ENCODE data around the gene MMP23B. TPM values are rescaled to one million over a fixed set of nuclear protein-coding genes. Genes with fewer than 3 reads are reported as not detected.
"Not testable (repeated sequence)": the region's sequence is repeated elsewhere in the genome, so short reads cannot be mapped to it uniquely, and the experiment has no call there.

The MMP23B gene
- total RNA-seq, 1 donor from 2014 or later: 40.3 TPM

- no peak for TF ChIP-seq CTCF (IDR thresholded peaks at IDR 0.05)
- Histone ChIP-seq H3K9me3 (no peaks in the 10 kb centered on the region), H3K27ac (peak overlapping the region; percentile 84), H3K4me3 (peak overlapping the region; percentile 43), H3K4me1 (peaks cover 2% of the 10 kb centered on the region), H3K36me3 (peaks cover 7% of the 10 kb centered on the region), H3K27me3 (peaks cover 10% of the 10 kb centered on the region)
- DNase-seq: peak; percentile 85
- intact Hi-C loops (cut with DNase I): no loop called here
- ATAC-seq: peak; percentile 42
These were observed 1.6 kb upstream of the MMP23B start for GRCh38 chr1:1630191-1630964.

GRCh38 chr1:1630965-1631781 is 800 bp upstream of the MMP23B start:
- H3K27me3 ChIP-seq: peaks cover 10% of the 10 kb centered on the region
- no peaks in the 10 kb centered on the region for H3K9me3 ChIP-seq
- ATAC-seq: peak; percentile 1
- intact Hi-C loops (cut with DNase I): no loop called here
- no peak for TF ChIP-seq CTCF (IDR thresholded peaks at IDR 0.05)
- H3K27ac ChIP-seq: peak overlapping the region; percentile 84
- H3K4me3 ChIP-seq: peak overlapping the region; percentile 43
- peak; percentile 77 for DNase-seq
- peaks cover 2% of the 10 kb centered on the region for H3K4me1 ChIP-seq
- peaks cover 7% of the 10 kb centered on the region for H3K36me3 ChIP-seq

- intact Hi-C loops (cut with DNase I); H3K27me3 ChIP-seq; H3K4me3 ChIP-seq; DNase-seq; H3K9me3 ChIP-seq; H3K27ac ChIP-seq; H3K4me1 ChIP-seq: not testable (repeated sequence)
- H3K36me3 ChIP-seq: peaks cover 16% of the 10 kb centered on the region
- ATAC-seq: peak; percentile 42
These were observed 1.4 kb downstream of the MMP23B start for GRCh38 chr1:1633409-1633808.

- H3K4me3 ChIP-seq; H3K4me1 ChIP-seq; H3K27ac ChIP-seq; H3K27me3 ChIP-seq; H3K9me3 ChIP-seq; ATAC-seq; intact Hi-C loops (cut with DNase I): not testable (repeated sequence)
- H3K36me3 ChIP-seq: peaks cover 14% of the 10 kb centered on the region
- peak; percentile 55 for DNase-seq
These were observed 2.6 kb downstream of the MMP23B start for GRCh38 chr1:1634613-1635012.

GRCh38 chr1:1636621-1637478 is 4.9 kb downstream of the MMP23B start:
- H3K4me1 ChIP-seq; H3K9me3 ChIP-seq; intact Hi-C loops (cut with DNase I); H3K27ac ChIP-seq; ATAC-seq; H3K4me3 ChIP-seq; H3K27me3 ChIP-seq: not testable (repeated sequence)
- H3K36me3 ChIP-seq: peaks cover 14% of the 10 kb centered on the region
- peak; percentile 52 for DNase-seq

- H3K36me3 ChIP-seq: peaks cover 14% of the 10 kb centered on the region
- H3K27me3 ChIP-seq; intact Hi-C loops (cut with DNase I); H3K4me3 ChIP-seq; H3K27ac ChIP-seq; ATAC-seq; H3K4me1 ChIP-seq; H3K9me3 ChIP-seq: not testable (repeated sequence)
- DNase-seq: peak; percentile 41
These were observed 5.5 kb downstream of the MMP23B start for GRCh38 chr1:1637479-1637875.

- H3K4me3 ChIP-seq; H3K27ac ChIP-seq; H3K27me3 ChIP-seq; intact Hi-C loops (cut with DNase I); H3K4me1 ChIP-seq; H3K9me3 ChIP-seq; ATAC-seq: not testable (repeated sequence)
- peak; percentile 38 for DNase-seq
- peaks cover 14% of the 10 kb centered on the region for H3K36me3 ChIP-seq
These were observed 6.6 kb downstream of the MMP23B start for GRCh38 chr1:1638528-1638927.

- H3K27me3 ChIP-seq; ATAC-seq; intact Hi-C loops (cut with DNase I); H3K9me3 ChIP-seq; DNase-seq; H3K27ac ChIP-seq; H3K4me3 ChIP-seq; H3K4me1 ChIP-seq: not testable (repeated sequence)
- H3K36me3 ChIP-seq: peaks cover 14% of the 10 kb centered on the region
These were observed 7.4 kb downstream of the MMP23B start for GRCh38 chr1:1639368-1639767.

GRCh38 chr1:1640081-1640480 is 8.1 kb downstream of the MMP23B start:
- H3K36me3 ChIP-seq: peaks cover 14% of the 10 kb centered on the region
- H3K4me1 ChIP-seq; H3K27me3 ChIP-seq; ATAC-seq; H3K9me3 ChIP-seq; H3K27ac ChIP-seq; intact Hi-C loops (cut with DNase I); H3K4me3 ChIP-seq: not testable (repeated sequence)
- peak; percentile 52 for DNase-seq

- peaks cover 14% of the 10 kb centered on the region for H3K36me3 ChIP-seq
- peak; percentile 46 for DNase-seq
- intact Hi-C loops (cut with DNase I); H3K27ac ChIP-seq; ATAC-seq; H3K27me3 ChIP-seq; H3K4me3 ChIP-seq; H3K9me3 ChIP-seq; H3K4me1 ChIP-seq: not testable (repeated sequence)
These were observed 8.9 kb downstream of the MMP23B start for GRCh38 chr1:1640711-1641461.

GRCh38 chr1:1646326-1646725 is 14.4 kb downstream of the MMP23B start:
- H3K27ac ChIP-seq; ATAC-seq; intact Hi-C loops (cut with DNase I); H3K4me3 ChIP-seq; H3K9me3 ChIP-seq; DNase-seq; H3K27me3 ChIP-seq; H3K4me1 ChIP-seq: not testable (repeated sequence)
- peaks cover 45% of the 10 kb centered on the region for H3K36me3 ChIP-seq

All from upper lobe of right lung (tissue), 1 donor.